Thyroid gland (tissue), 4 donors: ENCODE data around the gene OXT. TPM values are rescaled to one million over a fixed set of nuclear protein-coding genes. Genes with fewer than 3 reads are reported as not detected.

Experiments used
- DNase-seq, 2 donors: peaks; one replicate each; pipeline ENCODE4 v3.0.0-alpha.2; 2019
- H3K27ac ChIP-seq, 3 donors: fragments of 200-600 bp; sonication (generic); 1 replicate in 2 of 3; 2 replicates in 1 of 3; pipeline ENCODE4 v1.5.1; 2016 to 2019; ENCODE audit warnings: mild to moderate bottlenecking in 1 of 3, moderate library complexity in 1 of 3
- H3K27me3 ChIP-seq: fragments of 200-600 bp; sonication (generic); one replicate; pipeline ENCODE4 v1.5.1; 2019
- H3K36me3 ChIP-seq, 2 donors: fragments of 200-600 bp; sonication (generic); one replicate each; pipeline ENCODE4 v1.5.1; 2016 to 2019
- H3K4me1 ChIP-seq, 2 donors: fragments of 200-600 bp; sonication (generic); one replicate each; pipeline ENCODE4 v1.5.1; 2017 to 2019
- H3K4me3 ChIP-seq, 3 donors: fragments of 200-600 bp; sonication (generic); replicated peaks in 1 of 3; 1 replicate in 2 of 3; 2 replicates in 1 of 3; pipeline ENCODE4 v1.5.1; 2016; ENCODE audit warnings: mild to moderate bottlenecking in 1 of 3
- H3K9me3 ChIP-seq: fragments of 200-600 bp; sonication (generic); one replicate; pipeline ENCODE4 v1.5.1; 2017
- CTCF ChIP-seq, 6 experiments: fragments of 200-600 bp in 3 of 6; fragments of 450-650 bp in 3 of 6; sonication (generic) in 3 of 6; IDR thresholded peaks; one replicate each; pipeline ENCODE4 v1.5.1; 2016 to 2019; ENCODE audit warnings: antibody characterized with exemption in 6 of 6, mild to moderate bottlenecking in 2 of 6, inconsistent platforms in 1 of 6, moderate library complexity in 1 of 6
- POLR2A ChIP-seq, 2 donors: fragments of 450-650 bp; IDR thresholded peaks; one replicate each; pipeline ENCODE4 v1.6.1; 2017; ENCODE audit warnings: antibody characterized with exemption in 2 of 2, mild to moderate bottlenecking in 2 of 2, moderate library complexity in 1 of 2
- WGBS, 2 donors: methylation state at CpG; one replicate each; pipeline ENCODE4 v1.1.5; 2017; 5-methylcytosine and 5-hydroxymethylcytosine counted together
- intact Hi-C: fragments of 100-400 bp; cut with DNase I; formaldehyde crosslinking; loops from one replicate; pipeline ENCODE4 v1.15.1; 2023
- total RNA-seq, 4 donors: library from RNA; depleted of rRNA; stranded (reverse); fragments of >200 nt; gene quantifications; one replicate each; pipeline ENCODE4 v1.2.3, GENCODE V29; 2016

Gene OXT
- total RNA-seq, 4 donors from 2014 or later: not detected

GRCh38 chr20:3103369-3104032 is 32.1 kb downstream of the OXT start:
- H3K4me3 ChIP-seq: no peak overlapping the region
- 76 to 85% methylated on average over 3 of the region's 3 CpGs for WGBS, 2 donors
- no peaks in the 10 kb centered on the region for H3K27me3 ChIP-seq
- intact Hi-C loops: no loop called here
- H3K27ac ChIP-seq: no peak overlapping the region
- TF ChIP-seq POLR2A (IDR thresholded peaks at IDR 0.05) (no peak), CTCF (IDR thresholded peaks at IDR 0.05) (no peak)
- no peaks in the 10 kb centered on the region for H3K9me3 ChIP-seq
- H3K4me1 ChIP-seq: no peaks in the 10 kb centered on the region
- peaks cover 0 to 6% of the 10 kb centered on the region in 2 donors for H3K36me3 ChIP-seq
- DNase-seq: no peak

GRCh38 chr20:3105256-3106137 is 34.1 kb downstream of the OXT start:
- H3K27ac ChIP-seq: no peak overlapping the region
- WGBS, 2 donors: 95 to 96% methylated on average over 18 of the region's 18 CpGs
- TF ChIP-seq CTCF (IDR thresholded peaks at IDR 0.05) (no peak), POLR2A (IDR thresholded peaks at IDR 0.05) (no peak)

DNA sequence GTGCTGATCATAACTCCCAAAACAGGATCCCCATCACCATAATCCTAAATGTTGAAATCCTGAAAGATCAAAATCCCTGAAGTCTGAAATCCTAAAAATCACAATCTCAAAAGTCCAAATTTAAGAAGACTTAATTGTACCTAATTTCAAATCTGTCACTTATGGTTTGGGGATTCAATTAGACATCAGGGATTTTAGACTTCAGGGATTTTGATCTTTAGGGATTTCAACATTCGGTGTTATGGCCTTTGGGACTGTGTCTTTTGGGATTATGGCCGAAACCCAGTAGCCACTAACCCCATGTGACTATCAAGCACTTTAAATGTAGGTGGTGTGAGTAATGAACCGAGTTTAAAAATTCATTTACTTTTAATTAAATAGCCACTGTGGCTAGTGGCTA is 34.8 kb downstream of the OXT start:
- Histone ChIP-seq H3K36me3 (peaks cover 14 to 17% of the 10 kb centered on the region in 2 donors), H3K4me1 (no peaks in the 10 kb centered on the region), H3K27ac (no peak overlapping the region), H3K27me3 (no peaks in the 10 kb centered on the region), H3K9me3 (no peaks in the 10 kb centered on the region), H3K4me3 (no peak overlapping the region)
- WGBS, 2 donors: 92 to 96% methylated on average over 3 of the region's 3 CpGs
- intact Hi-C loops: no loop called here
- TF ChIP-seq CTCF (IDR thresholded peaks at IDR 0.05) (no peak), POLR2A (IDR thresholded peaks at IDR 0.05) (no peak)
- no peak for DNase-seq

More at GRCh38 chr20:3105256-3106137, 34.1 kb downstream of the OXT start:
- DNase-seq: no peak
- intact Hi-C loops: no loop called here
- Histone ChIP-seq H3K4me1 (no peaks in the 10 kb centered on the region), H3K27me3 (no peaks in the 10 kb centered on the region), H3K36me3 (peaks cover 14 to 17% of the 10 kb centered on the region in 2 donors), H3K9me3 (no peaks in the 10 kb centered on the region), H3K4me3 (no peak overlapping the region)

GRCh38 chr20:3106658-3107463 is 35.4 kb downstream of the OXT start:
- intact Hi-C loops: no loop called here
- no peak for DNase-seq
- H3K27me3 ChIP-seq: no peaks in the 10 kb centered on the region
- H3K27ac ChIP-seq: no peak overlapping the region
- peaks cover 14 to 17% of the 10 kb centered on the region in 2 donors for H3K36me3 ChIP-seq
- no peak overlapping the region for H3K4me3 ChIP-seq
- WGBS, 2 donors: 72 to 81% methylated on average over 7 to 12 of the region's 14 CpGs
- H3K4me1 ChIP-seq: no peaks in the 10 kb centered on the region
- TF ChIP-seq POLR2A (IDR thresholded peaks at IDR 0.05) (no peak), CTCF (IDR thresholded peaks at IDR 0.05) (no peak)
- H3K9me3 ChIP-seq: no peaks in the 10 kb centered on the region
